ENCODE results near the gene ADARB1.

ADARB1 gene

GRCh38 chr21:45108034-45108790 is 33.8 kb downstream of the ADARB1 start:
- Histone ChIP-seq H3K4ac (ENCODE audit: low read depth in 1 of 2, low read length in 2 of 2) (no peak overlapping the region), H3K36me3 (ENCODE audit: control insufficient read depth in 1 of 2, insufficient read depth in 2 of 2, low read depth in 1 of 2, low read length in 2 of 2) (no peaks in the 10 kb centered on the region), H3K18ac (ENCODE audit: low read depth in 1 of 2, low read length in 2 of 2) (no peak overlapping the region), H3K9me3 (ENCODE audit: control insufficient read depth, low read length) (no peaks in the 10 kb centered on the region), H4K91ac (ENCODE audit: low read length) (no peak overlapping the region), H3K4me2 (ENCODE audit: low read length, poor library complexity, severe bottlenecking) (no peak overlapping the region), H2AFZ (ENCODE audit: low read depth, low read length) (no peak overlapping the region), H3K79me1 (replicated peaks; ENCODE audit: low read length, poor library complexity, severe bottlenecking) (peaks cover 19% of the 10 kb centered on the region), H3K27ac (ENCODE audit: low read length, poor library complexity, severe bottlenecking) (no peak overlapping the region), H2BK12ac (ENCODE audit: low read length in 2 of 2) (no peak overlapping the region), H3K14ac (ENCODE audit: low read length in 2 of 2) (no peak overlapping the region), H2BK120ac (ENCODE audit: low read depth, low read length) (no peak overlapping the region), H2AK5ac (ENCODE audit: low read length, severe bottlenecking) (no peak overlapping the region), H3K23ac (ENCODE audit: low read length in 2 of 2) (no peak overlapping the region), H2BK5ac (ENCODE audit: low read depth, low read length, poor library complexity, severe bottlenecking) (no peak overlapping the region), H3K4me3 (ENCODE audit: insufficient read depth in 1 of 2, low read depth in 1 of 2, low read length in 2 of 2) (no peak overlapping the region), H3K9ac (ENCODE audit: low read length) (no peak overlapping the region), H2BK15ac (ENCODE audit: low read depth, poor library complexity, severe bottlenecking) (no peak overlapping the region), H3K4me1 (ENCODE audit: control insufficient read depth, insufficient read depth, low read depth, low read length) (peaks cover 23% of the 10 kb centered on the region), H4K8ac (ENCODE audit: low read length) (no peak overlapping the region), H3K27me3 (ENCODE audit: control insufficient read depth in 1 of 2, insufficient read depth in 1 of 2, low read length in 2 of 2) (no peaks in the 10 kb centered on the region)
- DNase-seq: no peak
- WGBS: 96% methylated on average over 3 of the region's 6 CpGs

DNA sequence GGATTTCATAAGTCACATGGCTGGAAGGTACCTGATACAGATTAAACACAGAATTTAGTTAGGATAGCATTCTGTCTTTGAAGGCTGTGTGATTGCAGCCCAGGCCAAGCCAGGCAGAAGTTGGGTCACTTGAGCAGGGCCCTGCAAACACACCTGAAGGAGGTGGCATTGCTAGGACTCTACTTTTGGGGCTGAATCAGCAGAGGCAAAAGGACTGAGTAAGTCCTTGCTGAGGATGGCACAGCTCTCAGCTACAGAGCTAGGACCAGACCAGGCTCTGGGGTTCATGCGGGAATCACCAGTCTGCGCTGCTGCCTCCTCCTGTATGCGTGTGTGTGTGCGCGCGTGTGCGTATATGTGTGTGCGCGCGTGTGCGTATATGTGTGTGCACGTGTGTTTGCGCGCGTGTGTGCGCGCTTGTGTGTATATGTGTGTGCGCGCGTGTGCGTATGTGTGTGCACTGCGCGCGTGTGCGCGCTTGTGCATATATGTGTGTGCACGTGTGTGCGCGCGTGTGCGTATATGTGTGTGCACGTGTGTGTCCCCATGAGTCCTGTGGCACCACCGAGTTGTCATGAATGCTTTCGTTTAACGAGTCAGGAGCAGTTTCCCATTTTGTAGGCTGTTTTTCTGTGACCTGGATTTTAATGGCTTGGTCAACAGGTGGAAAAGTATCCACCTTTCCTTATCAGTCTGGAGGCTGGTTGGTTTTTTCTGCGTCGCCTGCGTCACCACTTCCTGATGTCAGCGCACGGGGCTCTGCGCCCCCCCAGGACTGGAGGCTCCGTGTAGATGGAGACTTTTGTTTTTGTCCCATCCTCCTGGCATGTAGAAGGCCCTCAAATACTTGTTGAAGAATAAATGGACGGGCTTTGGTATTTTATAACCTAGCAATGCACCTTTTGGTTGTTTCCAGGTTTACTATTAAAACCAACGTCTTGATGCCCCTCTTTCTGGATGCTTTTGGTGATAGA is 34.7 kb downstream of the ADARB1 start:
- Histone ChIP-seq H3K4me3 (ENCODE audit: insufficient read depth in 1 of 2, low read depth in 1 of 2, low read length in 2 of 2) (no peak overlapping the region), H2BK12ac (ENCODE audit: low read length in 2 of 2) (no peak overlapping the region), H2BK5ac (ENCODE audit: low read depth, low read length, poor library complexity, severe bottlenecking) (no peak overlapping the region), H2BK120ac (ENCODE audit: low read depth, low read length) (no peak overlapping the region), H4K8ac (ENCODE audit: low read length) (no peak overlapping the region), H4K91ac (ENCODE audit: low read length) (peak overlapping the region; percentile 1), H3K79me1 (replicated peaks; ENCODE audit: low read length, poor library complexity, severe bottlenecking) (peaks cover 17% of the 10 kb centered on the region), H3K4ac (ENCODE audit: low read depth in 1 of 2, low read length in 2 of 2) (no peak overlapping the region), H2AK5ac (ENCODE audit: low read length, severe bottlenecking) (no peak overlapping the region), H3K27ac (ENCODE audit: low read length, poor library complexity, severe bottlenecking) (no peak overlapping the region), H3K9me3 (ENCODE audit: control insufficient read depth, low read length) (no peaks in the 10 kb centered on the region), H3K4me2 (ENCODE audit: low read length, poor library complexity, severe bottlenecking) (no peak overlapping the region), H3K14ac (ENCODE audit: low read length in 2 of 2) (no peak overlapping the region), H3K9ac (ENCODE audit: low read length) (no peak overlapping the region), H2BK15ac (ENCODE audit: low read depth, poor library complexity, severe bottlenecking) (no peak overlapping the region), H2AFZ (ENCODE audit: low read depth, low read length) (no peak overlapping the region), H3K18ac (ENCODE audit: low read depth in 1 of 2, low read length in 2 of 2) (no peak overlapping the region), H3K23ac (ENCODE audit: low read length in 2 of 2) (peak overlapping the region in 1 of 2 experiments; percentile 32), H3K4me1 (ENCODE audit: control insufficient read depth, insufficient read depth, low read depth, low read length) (peaks cover 20% of the 10 kb centered on the region), H3K27me3 (ENCODE audit: control insufficient read depth in 1 of 2, insufficient read depth in 1 of 2, low read length in 2 of 2) (no peaks in the 10 kb centered on the region), H3K36me3 (ENCODE audit: control insufficient read depth in 1 of 2, insufficient read depth in 2 of 2, low read depth in 1 of 2, low read length in 2 of 2) (no peaks in the 10 kb centered on the region)
- no peak for DNase-seq
- WGBS: 95% methylated on average over 44 of the region's 44 CpGs

DNA sequence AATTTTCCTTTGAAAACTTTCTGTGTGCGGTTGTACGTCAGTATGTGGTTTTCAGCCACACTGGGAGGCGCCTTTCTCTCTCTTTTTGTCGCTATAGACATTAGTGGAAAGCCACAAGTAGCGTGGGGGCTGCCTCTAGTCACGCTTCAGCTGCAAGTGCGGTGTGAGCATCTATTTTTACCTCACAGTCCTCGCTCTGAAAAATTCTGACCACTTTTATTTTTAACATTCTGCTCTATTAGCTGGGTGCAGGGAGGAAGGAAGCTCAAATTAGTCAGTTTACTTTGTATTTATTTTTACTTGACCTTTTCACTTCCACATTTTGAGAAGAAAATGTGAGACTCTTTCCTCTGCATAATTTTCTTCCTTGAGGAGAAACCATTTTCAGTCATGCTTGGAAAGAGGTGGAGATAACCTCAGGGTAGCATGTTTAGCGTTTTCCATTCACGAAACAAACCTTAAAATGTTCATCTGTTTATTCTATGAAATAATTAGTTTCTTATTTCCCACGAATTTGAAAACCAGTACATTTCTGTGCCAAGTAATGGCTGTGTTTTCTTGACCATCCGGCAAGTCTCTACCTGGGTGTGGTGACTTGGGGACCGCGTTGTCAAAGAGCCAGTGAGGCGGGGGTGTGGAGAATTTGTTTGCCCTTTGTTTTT is 35.6 kb downstream of the ADARB1 start:
- DNase-seq: peak; percentile 56
- H2BK120ac ChIP-seq (ENCODE audit: low read depth, low read length): no peak overlapping the region
- H3K4ac ChIP-seq (ENCODE audit: low read depth in 1 of 2, low read length in 2 of 2): no peak overlapping the region
- H3K4me3 ChIP-seq (ENCODE audit: insufficient read depth in 1 of 2, low read depth in 1 of 2, low read length in 2 of 2): no peak overlapping the region
- no peak overlapping the region for H3K23ac ChIP-seq (ENCODE audit: low read length in 2 of 2)
- no peak overlapping the region for H2AFZ ChIP-seq (ENCODE audit: low read depth, low read length)
- no peak overlapping the region for H4K8ac ChIP-seq (ENCODE audit: low read length)
- WGBS: 78% methylated on average over 8 of the region's 15 CpGs
- H2BK12ac ChIP-seq (ENCODE audit: low read length in 2 of 2): no peak overlapping the region
- no peaks in the 10 kb centered on the region for H3K9me3 ChIP-seq (ENCODE audit: control insufficient read depth, low read length)
- no peaks in the 10 kb centered on the region for H3K27me3 ChIP-seq (ENCODE audit: control insufficient read depth in 1 of 2, insufficient read depth in 1 of 2, low read length in 2 of 2)
- H3K79me1 ChIP-seq (replicated peaks; ENCODE audit: low read length, poor library complexity, severe bottlenecking): peaks cover 16% of the 10 kb centered on the region
- no peak overlapping the region for H2AK5ac ChIP-seq (ENCODE audit: low read length, severe bottlenecking)
- H3K27ac ChIP-seq (ENCODE audit: low read length, poor library complexity, severe bottlenecking): no peak overlapping the region
- peak overlapping the region; percentile 51 for H3K4me2 ChIP-seq (ENCODE audit: low read length, poor library complexity, severe bottlenecking)
- peaks cover 14% of the 10 kb centered on the region for H3K4me1 ChIP-seq (ENCODE audit: control insufficient read depth, insufficient read depth, low read depth, low read length)
- H3K9ac ChIP-seq (ENCODE audit: low read length): no peak overlapping the region
- no peak overlapping the region for H4K91ac ChIP-seq (ENCODE audit: low read length)
- H2BK5ac ChIP-seq (ENCODE audit: low read depth, low read length, poor library complexity, severe bottlenecking): no peak overlapping the region
- H2BK15ac ChIP-seq (ENCODE audit: low read depth, poor library complexity, severe bottlenecking): no peak overlapping the region
- no peak overlapping the region for H3K14ac ChIP-seq (ENCODE audit: low read length in 2 of 2)
- H3K36me3 ChIP-seq (ENCODE audit: control insufficient read depth in 1 of 2, insufficient read depth in 2 of 2, low read depth in 1 of 2, low read length in 2 of 2): no peaks in the 10 kb centered on the region
- H3K18ac ChIP-seq (ENCODE audit: low read depth in 1 of 2, low read length in 2 of 2): no peak overlapping the region
